Mucosa of rectum (tissue), 2 donors: ENCODE measurements around the gene FBLIM1.

Source experiments
- H3K27ac ChIP-seq, 2 donors: one replicate each; pipeline ENCODE4 v1.7.0; 2013; ENCODE audit warnings: inconsistent platforms in 2 of 2, low read depth in 2 of 2, low read length in 2 of 2
- H3K27me3 ChIP-seq, 2 donors: one replicate each; pipeline ENCODE4 v1.7.0; 2013; ENCODE audit warnings: low read length in 2 of 2; ENCODE audit not compliant: control insufficient read depth in 2 of 2, insufficient read depth in 2 of 2
- H3K36me3 ChIP-seq, 2 donors: one replicate each; pipeline ENCODE4 v1.7.0; 2013; ENCODE audit warnings: low read length in 2 of 2; ENCODE audit not compliant: control insufficient read depth in 2 of 2, insufficient read depth in 2 of 2
- H3K4me1 ChIP-seq, 2 donors: one replicate each; pipeline ENCODE4 v1.7.0; 2013; ENCODE audit warnings: low read length in 2 of 2, mild to moderate bottlenecking in 1 of 2; ENCODE audit not compliant: control insufficient read depth in 2 of 2, insufficient read depth in 2 of 2
- H3K4me3 ChIP-seq, 2 donors: one replicate each; pipeline ENCODE4 v1.7.0; 2013; ENCODE audit warnings: low read length in 2 of 2
- H3K9ac ChIP-seq, 2 donors: one replicate each; pipeline ENCODE4 v1.7.0; 2013; ENCODE audit warnings: low read length in 2 of 2, low read depth in 1 of 2, mild to moderate bottlenecking in 1 of 2
- H3K9me3 ChIP-seq, 2 donors: one replicate each; pipeline ENCODE4 v1.7.0; 2013; ENCODE audit warnings: low read length in 2 of 2; ENCODE audit not compliant: control insufficient read depth in 2 of 2
- donor health status: healthy.
- donor health status: Normal muscosa, but diverticular disease.

Gene FBLIM1, protein sequence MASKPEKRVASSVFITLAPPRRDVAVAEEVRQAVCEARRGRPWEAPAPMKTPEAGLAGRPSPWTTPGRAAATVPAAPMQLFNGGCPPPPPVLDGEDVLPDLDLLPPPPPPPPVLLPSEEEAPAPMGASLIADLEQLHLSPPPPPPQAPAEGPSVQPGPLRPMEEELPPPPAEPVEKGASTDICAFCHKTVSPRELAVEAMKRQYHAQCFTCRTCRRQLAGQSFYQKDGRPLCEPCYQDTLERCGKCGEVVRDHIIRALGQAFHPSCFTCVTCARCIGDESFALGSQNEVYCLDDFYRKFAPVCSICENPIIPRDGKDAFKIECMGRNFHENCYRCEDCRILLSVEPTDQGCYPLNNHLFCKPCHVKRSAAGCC

DNA sequence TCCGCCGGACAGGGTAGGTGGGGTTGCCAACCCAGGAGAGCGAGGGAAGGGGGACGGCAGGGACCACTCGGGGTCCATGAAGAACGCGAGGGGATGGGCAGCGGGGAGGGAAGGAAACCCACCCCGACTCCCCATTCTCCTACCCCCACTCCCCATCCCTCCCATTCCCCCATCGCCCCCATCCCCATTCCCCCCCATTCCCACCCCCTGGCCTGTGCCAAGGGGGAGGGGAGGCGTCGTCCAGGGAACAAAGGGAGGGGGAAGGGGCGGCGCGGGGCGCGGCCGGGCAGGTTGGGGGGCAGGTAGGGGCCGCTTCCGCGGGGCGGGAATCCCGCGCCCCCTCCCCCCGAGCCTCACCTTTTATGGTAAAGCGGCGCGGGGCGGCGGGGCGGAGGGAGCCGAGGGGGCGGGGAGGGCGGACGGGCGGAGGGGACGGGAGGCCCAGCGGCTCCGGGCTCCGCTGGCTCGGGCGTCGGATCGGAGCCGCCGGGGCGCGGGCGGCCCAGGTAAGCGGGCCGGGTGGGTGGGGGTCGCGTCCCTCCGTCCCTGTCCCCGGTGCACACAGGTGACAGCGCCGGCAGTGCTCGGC lies at the start of gene FBLIM1:
Gene FBLIM1, plus strand, starts transcription at position 453 of the 589 bp plus-strand sequence. CDS start 6,189 bp downstream, outside the sequence.
- Histone ChIP-seq H3K9me3 (no peaks in the 10 kb centered on the region), H3K4me3 (peak within 1 kb of the TSS; percentile 75 to 82), H3K27ac (peak within 1 kb of the TSS; percentile 89 to 91), H3K27me3 (peaks cover 0 to 4% of the 10 kb centered on the region in 2 donors), H3K9ac (peak within 1 kb of the TSS; percentile 90 to 95), H3K4me1 (peaks cover 25 to 49% of the 10 kb centered on the region in 2 donors), H3K36me3 (peaks cover 0 to 6% of the 10 kb centered on the region in 2 donors)

DNA sequence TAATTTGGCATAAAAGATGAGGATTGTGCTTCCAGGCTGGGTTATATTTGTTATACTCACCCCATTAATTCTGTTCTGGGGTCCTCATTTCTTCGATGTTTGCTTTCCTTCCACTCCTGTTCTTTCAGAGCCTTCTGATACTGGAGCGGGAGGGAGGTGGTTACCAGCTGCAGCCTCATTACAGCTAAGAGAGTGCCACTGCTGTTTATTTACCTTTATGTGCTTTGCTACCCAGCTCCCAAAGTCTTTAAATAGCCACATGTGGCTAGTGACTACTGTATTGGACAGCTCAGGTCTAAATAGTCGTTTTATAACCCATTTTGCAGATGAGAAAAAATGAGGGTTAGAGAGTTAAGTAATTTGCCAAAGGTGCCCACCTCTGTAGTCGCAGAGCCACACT lies 49.4 kb upstream of the FBLIM1 start:
- Histone ChIP-seq H3K9ac (no peak overlapping the region), H3K27ac (no peak overlapping the region), H3K4me3 (no peak overlapping the region), H3K36me3 (peaks cover 3 to 7% of the 10 kb centered on the region in 2 donors), H3K27me3 (no peaks in the 10 kb centered on the region), H3K4me1 (peaks cover 2 to 7% of the 10 kb centered on the region in 2 donors), H3K9me3 (no peaks in the 10 kb centered on the region)

DNA sequence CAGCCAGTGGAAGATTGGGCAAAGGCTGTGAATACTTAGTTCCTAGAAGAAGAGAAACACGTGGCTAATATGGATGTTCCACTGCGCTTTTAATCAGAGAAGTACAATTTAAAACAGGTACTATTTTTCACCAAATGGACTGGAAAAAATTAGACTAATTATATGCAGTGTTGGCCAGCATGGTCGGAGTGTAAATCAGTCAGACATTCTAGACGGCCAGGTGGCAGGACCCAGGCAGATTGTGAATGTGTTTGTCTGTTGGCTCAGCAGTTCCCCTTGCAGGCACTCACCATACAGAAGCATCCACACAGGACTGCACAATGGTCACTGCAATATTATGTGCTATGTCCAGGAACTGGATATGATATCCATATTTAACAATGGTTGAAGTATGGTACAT lies 46.4 kb upstream of the FBLIM1 start:
- Histone ChIP-seq H3K36me3 (peaks cover 10 to 12% of the 10 kb centered on the region in 2 donors), H3K4me1 (peaks cover 2 to 3% of the 10 kb centered on the region in 2 donors), H3K27me3 (no peaks in the 10 kb centered on the region), H3K9ac (no peak overlapping the region), H3K4me3 (no peak overlapping the region), H3K27ac (no peak overlapping the region), H3K9me3 (no peaks in the 10 kb centered on the region)

DNA sequence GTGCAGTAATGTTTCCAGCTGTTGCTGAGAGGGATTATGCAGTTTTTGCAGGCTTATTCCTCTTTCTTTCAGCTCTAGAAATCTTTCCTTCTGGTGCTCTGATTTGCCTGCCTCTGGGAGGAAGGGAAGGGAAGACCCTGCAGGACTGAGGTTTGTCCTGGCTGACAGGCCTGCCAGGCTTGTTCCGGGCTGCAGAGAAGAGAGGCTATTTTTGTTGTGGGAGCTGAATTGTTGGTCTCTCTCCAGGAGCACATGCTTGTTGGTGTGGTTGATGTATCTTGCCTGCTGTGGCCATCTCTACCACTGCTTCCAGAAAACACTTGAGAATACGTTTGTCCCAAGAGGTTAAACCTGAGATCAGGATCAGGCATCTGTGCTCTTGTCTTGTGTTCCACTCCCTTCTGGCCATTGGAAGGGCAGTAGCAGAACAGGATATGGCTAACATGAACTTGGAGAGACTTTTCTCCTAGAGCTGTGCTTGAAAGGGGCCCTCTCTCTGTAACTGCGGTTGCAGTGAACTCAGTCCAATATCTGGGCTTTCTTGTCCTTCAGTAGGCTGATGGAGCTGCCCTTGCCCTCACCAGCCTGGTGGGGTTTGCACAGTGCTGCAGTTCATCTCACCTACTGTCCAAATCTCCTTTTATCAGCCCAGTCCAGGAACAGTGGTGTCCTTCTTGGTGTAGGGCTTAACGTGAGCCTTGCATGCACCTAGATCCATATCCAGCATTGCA lies 44.0 kb upstream of the FBLIM1 start:
- no peak overlapping the region for H3K9ac ChIP-seq
- peaks cover 0 to 3% of the 10 kb centered on the region in 2 donors for H3K4me1 ChIP-seq
- no peaks in the 10 kb centered on the region for H3K27me3 ChIP-seq
- H3K36me3 ChIP-seq: peaks cover 24 to 27% of the 10 kb centered on the region in 2 donors
- H3K27ac ChIP-seq: peak overlapping the region in 1 of 2 donors; percentile 32
- H3K9me3 ChIP-seq: no peaks in the 10 kb centered on the region
- H3K4me3 ChIP-seq: no peak overlapping the region

DNA sequence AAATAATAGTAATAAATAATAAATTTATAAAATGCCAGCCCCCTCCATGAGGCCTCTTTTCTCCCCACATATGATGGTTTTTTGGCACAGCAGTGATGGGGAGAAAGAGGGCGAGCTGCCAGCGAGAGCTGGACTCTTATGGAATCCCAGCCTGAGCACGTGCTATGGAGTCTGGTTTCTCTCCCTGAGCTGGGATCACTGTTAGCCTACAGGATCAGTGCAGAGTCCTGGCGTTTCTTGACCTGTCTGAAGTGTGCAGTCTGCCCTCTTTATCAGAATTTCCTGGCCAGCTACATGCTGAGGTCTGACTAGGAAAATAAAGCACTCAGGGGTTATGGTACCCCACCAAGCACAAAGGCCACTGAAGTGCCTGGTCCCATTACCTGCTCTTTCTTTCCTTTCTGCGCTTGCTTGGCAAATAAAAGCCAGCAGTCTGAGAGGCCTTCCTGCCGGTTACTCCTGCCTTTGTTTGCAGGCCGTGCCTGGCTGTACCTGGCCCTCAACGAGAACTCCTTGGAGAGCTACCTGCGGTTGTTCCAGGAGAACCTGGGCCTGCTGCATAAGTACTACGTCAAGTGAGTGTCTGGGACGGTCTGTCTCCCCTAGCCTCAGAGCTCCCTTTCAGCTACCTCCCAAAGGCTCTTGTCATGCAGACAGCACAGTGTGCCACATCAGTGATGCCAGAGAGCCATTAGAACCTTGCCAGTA lies 41.0 kb upstream of the FBLIM1 start:
- Histone ChIP-seq H3K9ac (no peak overlapping the region), H3K36me3 (peaks cover 40 to 43% of the 10 kb centered on the region in 2 donors), H3K27ac (no peak overlapping the region), H3K9me3 (no peaks in the 10 kb centered on the region), H3K4me1 (peaks cover 0 to 3% of the 10 kb centered on the region in 2 donors), H3K27me3 (no peaks in the 10 kb centered on the region), H3K4me3 (no peak overlapping the region)

DNA sequence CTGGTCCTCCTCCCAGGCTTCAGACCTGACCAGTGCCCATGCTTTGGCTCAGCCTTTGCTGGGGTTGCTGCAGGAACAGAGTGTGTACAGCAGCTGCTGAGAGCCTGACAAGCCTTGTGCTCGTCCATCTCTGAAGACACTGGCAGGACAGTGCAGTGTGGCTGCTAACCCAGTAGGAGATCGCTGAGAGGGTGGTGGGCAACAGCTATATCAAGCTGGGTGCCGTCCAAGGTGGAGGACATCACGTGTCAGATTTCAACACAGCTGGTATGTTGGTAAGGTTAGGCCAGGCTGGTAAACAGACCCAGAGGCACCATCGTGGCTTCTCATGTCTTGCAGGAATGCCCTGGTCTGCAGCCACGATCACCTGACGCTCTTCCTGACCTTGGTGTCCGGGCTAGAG lies 40.4 kb upstream of the FBLIM1 start:
- no peak overlapping the region for H3K27ac ChIP-seq
- peaks cover 0 to 3% of the 10 kb centered on the region in 2 donors for H3K4me1 ChIP-seq
- peaks cover 45 to 49% of the 10 kb centered on the region in 2 donors for H3K36me3 ChIP-seq
- H3K4me3 ChIP-seq: no peak overlapping the region
- no peaks in the 10 kb centered on the region for H3K27me3 ChIP-seq
- no peak overlapping the region for H3K9ac ChIP-seq
- no peaks in the 10 kb centered on the region for H3K9me3 ChIP-seq

DNA sequence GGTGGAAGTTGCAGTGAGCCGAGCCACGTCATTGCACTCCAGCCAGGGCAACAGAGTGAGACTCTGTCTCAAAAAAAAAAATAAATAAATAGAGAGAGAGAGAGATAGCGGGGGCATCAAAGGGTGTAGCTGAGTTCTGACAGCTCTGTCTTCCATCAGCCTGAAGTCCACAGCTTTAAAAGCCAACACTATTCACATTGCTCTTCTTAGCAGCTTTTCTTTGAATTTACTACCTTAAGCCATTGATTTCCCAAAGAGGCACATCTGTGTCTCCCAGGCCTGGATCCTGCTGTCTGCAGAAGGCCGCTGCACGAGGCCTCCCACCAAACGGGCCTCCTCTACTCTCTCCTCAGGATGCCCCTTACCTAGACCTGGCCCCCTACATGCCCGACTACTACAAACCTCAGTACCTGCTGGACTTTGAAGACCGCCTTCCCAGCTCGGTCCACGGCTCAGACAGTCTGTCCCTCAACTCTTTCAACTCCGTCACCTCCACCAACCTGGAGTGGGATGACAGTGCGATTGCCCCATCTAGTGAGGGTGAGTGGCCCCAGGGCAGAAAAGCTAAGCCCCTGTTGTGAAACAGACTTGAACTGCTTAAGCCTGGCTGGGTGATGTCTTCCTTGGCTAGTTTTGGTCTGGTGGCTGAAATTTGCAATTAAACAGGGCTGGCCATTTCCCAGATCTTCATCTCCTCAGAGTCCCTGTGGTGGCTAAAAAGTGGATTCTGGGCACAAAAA lies 39.0 kb upstream of the FBLIM1 start:
- Histone ChIP-seq H3K4me3 (no peak overlapping the region), H3K36me3 (peaks cover 45 to 49% of the 10 kb centered on the region in 2 donors), H3K27ac (no peak overlapping the region), H3K27me3 (no peaks in the 10 kb centered on the region), H3K9me3 (no peaks in the 10 kb centered on the region), H3K9ac (no peak overlapping the region), H3K4me1 (peaks cover 0 to 3% of the 10 kb centered on the region in 2 donors)

DNA sequence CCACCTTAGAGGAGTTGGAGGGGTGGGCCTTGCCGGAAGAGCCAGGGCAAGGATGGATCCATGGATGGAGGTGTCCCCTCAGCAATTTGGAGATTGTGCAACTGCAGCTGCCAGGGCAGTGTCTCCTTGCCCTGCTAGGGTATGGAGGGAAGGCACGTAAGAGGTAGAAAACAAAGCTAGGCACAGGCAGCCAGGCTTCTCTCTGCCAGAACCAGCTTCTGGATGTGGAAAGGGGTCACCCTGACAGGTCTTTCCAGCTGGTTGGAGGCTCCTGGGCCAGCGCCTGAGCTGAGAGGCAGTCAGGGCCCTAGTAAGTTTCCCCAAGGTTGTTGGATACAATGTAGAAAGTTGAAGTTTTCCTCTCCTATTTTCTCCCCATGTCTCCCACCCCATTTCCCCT lies 37.7 kb upstream of the FBLIM1 start:
- no peaks in the 10 kb centered on the region for H3K9me3 ChIP-seq
- H3K27ac ChIP-seq: no peak overlapping the region
- H3K4me1 ChIP-seq: no peaks in the 10 kb centered on the region
- no peak overlapping the region for H3K9ac ChIP-seq
- H3K4me3 ChIP-seq: no peak overlapping the region
- H3K36me3 ChIP-seq: peaks cover 53 to 57% of the 10 kb centered on the region in 2 donors
- no peaks in the 10 kb centered on the region for H3K27me3 ChIP-seq

DNA sequence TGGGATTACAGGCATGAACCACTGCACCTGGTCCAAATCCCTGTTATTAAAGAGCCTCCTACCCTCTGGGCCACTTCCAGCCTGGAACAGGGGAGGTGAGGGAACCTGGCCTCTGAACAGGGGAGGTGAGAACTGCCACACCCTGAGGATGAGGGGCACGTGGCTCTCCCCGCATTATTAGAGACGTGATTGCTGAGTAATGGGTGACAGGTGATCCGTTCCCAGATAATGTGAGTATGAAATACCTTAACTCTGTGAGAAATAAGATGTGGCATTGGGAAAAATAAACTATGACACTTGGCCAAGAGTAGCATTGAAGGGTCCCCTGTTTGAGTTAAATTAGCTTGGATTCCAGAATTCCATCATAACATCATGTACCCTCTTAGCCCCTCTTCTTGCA lies 36.2 kb upstream of the FBLIM1 start:
- H3K4me3 ChIP-seq: no peak overlapping the region
- H3K4me1 ChIP-seq: no peaks in the 10 kb centered on the region
- H3K27ac ChIP-seq: no peak overlapping the region
- no peaks in the 10 kb centered on the region for H3K27me3 ChIP-seq
- no peaks in the 10 kb centered on the region for H3K9me3 ChIP-seq
- peaks cover 56 to 59% of the 10 kb centered on the region in 2 donors for H3K36me3 ChIP-seq
- H3K9ac ChIP-seq: no peak overlapping the region
